ENCODE measurements around the gene SAMD11. TPM values are rescaled to one million over a fixed set of nuclear protein-coding genes. Genes with fewer than 3 reads are reported as not detected.

The SAMD11 gene
- total RNA-seq, 1 experiment from 2014 or later: 11.5 TPM

DNA sequence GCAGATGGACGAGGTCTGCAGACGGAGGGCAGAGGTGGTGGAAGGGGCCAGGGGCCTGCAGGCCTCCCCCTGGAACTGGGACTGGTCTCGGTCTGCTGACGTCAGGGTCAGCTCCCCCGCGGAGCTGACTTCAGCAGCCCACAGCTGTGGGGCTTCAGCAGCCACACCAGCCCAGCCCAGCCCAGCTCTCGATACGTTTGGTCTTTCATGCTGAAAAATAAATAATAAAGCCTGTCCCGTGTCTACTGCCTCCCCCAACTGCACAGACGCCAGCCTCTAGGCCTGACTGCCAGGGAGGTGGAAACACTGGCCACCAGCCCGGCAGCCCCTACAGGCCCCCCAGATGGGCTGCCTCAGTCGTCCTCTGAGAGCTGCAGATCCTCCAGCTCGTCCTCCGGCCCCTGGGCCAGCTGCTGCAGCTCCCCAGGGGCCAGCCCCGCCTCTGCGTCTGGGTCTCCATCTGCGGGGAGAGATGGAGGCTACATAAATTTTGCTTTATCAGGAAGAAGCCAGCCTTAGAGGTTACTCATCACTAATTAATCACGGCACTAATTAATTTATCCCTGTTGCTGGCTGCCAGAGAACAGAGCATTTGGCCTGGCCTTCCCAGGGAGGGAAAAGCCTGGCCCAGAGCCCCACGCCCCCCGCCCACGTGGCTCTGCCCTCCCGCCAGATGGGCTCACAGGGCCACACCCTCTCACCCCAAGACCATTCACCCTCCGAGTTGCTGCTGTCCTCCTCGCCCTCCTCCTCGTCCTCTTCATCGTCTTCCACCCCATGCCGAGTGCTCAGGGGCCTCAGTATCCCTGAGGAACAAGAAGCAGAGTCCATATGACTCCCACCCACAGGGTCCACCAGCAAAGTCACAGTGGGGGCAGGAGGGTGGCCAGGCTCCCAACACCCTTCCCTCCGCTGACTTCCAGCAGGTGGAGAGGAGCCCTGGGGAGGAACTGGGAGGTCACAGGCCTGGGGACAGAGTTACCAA is 20.9 kb downstream of the SAMD11 start:
- Histone ChIP-seq H3K36me3 (ENCODE audit: control insufficient read depth in 1 of 2, insufficient read depth in 2 of 2, low read length in 2 of 2) (peaks cover 17 to 38% of the 10 kb centered on the region in 2 experiments; a peak in 3 of 4 replicates), H3K4me3 (replicated peaks in 1 of 2; ENCODE audit: low read depth in 1 of 2, low read length in 2 of 2) (no peak overlapping the region), H3K4me2 (ENCODE audit: low read length) (no peak overlapping the region), H3K9me3 (ENCODE audit: control insufficient read depth in 1 of 2, insufficient read depth in 1 of 2, low read depth in 1 of 2, low read length in 2 of 2) (no peaks in the 10 kb centered on the region), H3K27me3 (ENCODE audit: insufficient read depth, low read length) (peaks cover 6% of the 10 kb centered on the region; the same call in 1 of the 2 replicates), H3K27ac (ENCODE audit: low read depth, low read length) (no peak overlapping the region), H3K4me1 (ENCODE audit: control insufficient read depth in 1 of 2, insufficient read depth in 2 of 2, low read length in 2 of 2) (peaks cover 31 to 41% of the 10 kb centered on the region in 2 experiments), H3K9ac (ENCODE audit: low read length) (no peak overlapping the region), H3K9me2 (ENCODE audit: insufficient read depth) (no peaks in the 10 kb centered on the region), H2AFZ (ENCODE audit: low read depth, low read length, poor library complexity, severe bottlenecking) (no peak overlapping the region), H3K79me2 (ENCODE audit: insufficient read depth, low read length) (peaks cover 5% of the 10 kb centered on the region; the same call in 1 of the 2 replicates), H4K20me1 (ENCODE audit: insufficient read depth) (no peaks in the 10 kb centered on the region)
- ChIA-PET RAD21 (ENCODE audit: low non-redundant PET in 1 of 2, low total read pairs in 2 of 2, uncharacterized antibody in 2 of 2, unreplicated experiment in 2 of 2) (no interaction called here), CTCF (no interaction called here), POLR2A (no interaction called here)
- no peak for DNase-seq (ENCODE audit: low read depth, low spot score)
- TF ChIP-seq ZFX (IDR thresholded peaks at IDR 0.05) (no peak), SIN3A (IDR thresholded peaks at IDR 0.05; ENCODE audit: low read depth) (no peak), CBX3 (IDR thresholded peaks at IDR 0.05; ENCODE audit: low read depth) (no peak), FOSL1 (IDR thresholded peaks at IDR 0.05; ENCODE audit: low read depth) (no peak), EZH2phosphoT487 (IDR thresholded peaks at IDR 0.05; ENCODE audit: borderline replicate concordance) (no peak), POLR2AphosphoS5 (IDR thresholded peaks at IDR 0.05; ENCODE audit: low read depth, low read length) (no peak), JUND (IDR thresholded peaks at IDR 0.05) (no peak), ELF1 (IDR thresholded peaks at IDR 0.05; ENCODE audit: borderline replicate concordance, low read depth) (no peak), YY1 (IDR thresholded peaks at IDR 0.05; ENCODE audit: extremely low read depth, insufficient replicate concordance, low read depth, low read length) (no peak), TCF7L2 (IDR thresholded peaks at IDR 0.05; ENCODE audit: borderline replicate concordance, extremely low read depth, insufficient read depth, insufficient read length) (no peak), RAD21 (IDR thresholded peaks at IDR 0.05; ENCODE audit: low read depth) (no peak), CEBPB (IDR thresholded peaks at IDR 0.05; ENCODE audit: low read depth) (no peak), EGR1 (IDR thresholded peaks at IDR 0.05; ENCODE audit: low read depth) (no peak)
- TF ChIP-seq, protein P1, sequence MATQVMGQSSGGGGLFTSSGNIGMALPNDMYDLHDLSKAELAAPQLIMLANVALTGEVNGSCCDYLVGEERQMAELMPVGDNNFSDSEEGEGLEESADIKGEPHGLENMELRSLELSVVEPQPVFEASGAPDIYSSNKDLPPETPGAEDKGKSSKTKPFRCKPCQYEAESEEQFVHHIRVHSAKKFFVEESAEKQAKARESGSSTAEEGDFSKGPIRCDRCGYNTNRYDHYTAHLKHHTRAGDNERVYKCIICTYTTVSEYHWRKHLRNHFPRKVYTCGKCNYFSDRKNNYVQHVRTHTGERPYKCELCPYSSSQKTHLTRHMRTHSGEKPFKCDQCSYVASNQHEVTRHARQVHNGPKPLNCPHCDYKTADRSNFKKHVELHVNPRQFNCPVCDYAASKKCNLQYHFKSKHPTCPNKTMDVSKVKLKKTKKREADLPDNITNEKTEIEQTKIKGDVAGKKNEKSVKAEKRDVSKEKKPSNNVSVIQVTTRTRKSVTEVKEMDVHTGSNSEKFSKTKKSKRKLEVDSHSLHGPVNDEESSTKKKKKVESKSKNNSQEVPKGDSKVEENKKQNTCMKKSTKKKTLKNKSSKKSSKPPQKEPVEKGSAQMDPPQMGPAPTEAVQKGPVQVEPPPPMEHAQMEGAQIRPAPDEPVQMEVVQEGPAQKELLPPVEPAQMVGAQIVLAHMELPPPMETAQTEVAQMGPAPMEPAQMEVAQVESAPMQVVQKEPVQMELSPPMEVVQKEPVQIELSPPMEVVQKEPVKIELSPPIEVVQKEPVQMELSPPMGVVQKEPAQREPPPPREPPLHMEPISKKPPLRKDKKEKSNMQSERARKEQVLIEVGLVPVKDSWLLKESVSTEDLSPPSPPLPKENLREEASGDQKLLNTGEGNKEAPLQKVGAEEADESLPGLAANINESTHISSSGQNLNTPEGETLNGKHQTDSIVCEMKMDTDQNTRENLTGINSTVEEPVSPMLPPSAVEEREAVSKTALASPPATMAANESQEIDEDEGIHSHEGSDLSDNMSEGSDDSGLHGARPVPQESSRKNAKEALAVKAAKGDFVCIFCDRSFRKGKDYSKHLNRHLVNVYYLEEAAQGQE (IDR thresholded peaks at IDR 0.05; ENCODE audit: low read depth): no peak
- TF ChIP-seq, protein P2, sequence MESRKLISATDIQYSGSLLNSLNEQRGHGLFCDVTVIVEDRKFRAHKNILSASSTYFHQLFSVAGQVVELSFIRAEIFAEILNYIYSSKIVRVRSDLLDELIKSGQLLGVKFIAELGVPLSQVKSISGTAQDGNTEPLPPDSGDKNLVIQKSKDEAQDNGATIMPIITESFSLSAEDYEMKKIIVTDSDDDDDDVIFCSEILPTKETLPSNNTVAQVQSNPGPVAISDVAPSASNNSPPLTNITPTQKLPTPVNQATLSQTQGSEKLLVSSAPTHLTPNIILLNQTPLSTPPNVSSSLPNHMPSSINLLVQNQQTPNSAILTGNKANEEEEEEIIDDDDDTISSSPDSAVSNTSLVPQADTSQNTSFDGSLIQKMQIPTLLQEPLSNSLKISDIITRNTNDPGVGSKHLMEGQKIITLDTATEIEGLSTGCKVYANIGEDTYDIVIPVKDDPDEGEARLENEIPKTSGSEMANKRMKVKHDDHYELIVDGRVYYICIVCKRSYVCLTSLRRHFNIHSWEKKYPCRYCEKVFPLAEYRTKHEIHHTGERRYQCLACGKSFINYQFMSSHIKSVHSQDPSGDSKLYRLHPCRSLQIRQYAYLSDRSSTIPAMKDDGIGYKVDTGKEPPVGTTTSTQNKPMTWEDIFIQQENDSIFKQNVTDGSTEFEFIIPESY (IDR thresholded peaks at IDR 0.05; ENCODE audit: extremely low read depth, insufficient replicate concordance, low read length): no peak
- TF ChIP-seq, protein P3, sequence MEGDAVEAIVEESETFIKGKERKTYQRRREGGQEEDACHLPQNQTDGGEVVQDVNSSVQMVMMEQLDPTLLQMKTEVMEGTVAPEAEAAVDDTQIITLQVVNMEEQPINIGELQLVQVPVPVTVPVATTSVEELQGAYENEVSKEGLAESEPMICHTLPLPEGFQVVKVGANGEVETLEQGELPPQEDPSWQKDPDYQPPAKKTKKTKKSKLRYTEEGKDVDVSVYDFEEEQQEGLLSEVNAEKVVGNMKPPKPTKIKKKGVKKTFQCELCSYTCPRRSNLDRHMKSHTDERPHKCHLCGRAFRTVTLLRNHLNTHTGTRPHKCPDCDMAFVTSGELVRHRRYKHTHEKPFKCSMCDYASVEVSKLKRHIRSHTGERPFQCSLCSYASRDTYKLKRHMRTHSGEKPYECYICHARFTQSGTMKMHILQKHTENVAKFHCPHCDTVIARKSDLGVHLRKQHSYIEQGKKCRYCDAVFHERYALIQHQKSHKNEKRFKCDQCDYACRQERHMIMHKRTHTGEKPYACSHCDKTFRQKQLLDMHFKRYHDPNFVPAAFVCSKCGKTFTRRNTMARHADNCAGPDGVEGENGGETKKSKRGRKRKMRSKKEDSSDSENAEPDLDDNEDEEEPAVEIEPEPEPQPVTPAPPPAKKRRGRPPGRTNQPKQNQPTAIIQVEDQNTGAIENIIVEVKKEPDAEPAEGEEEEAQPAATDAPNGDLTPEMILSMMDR (IDR thresholded peaks at IDR 0.05 in 2 of 3, conservative IDR thresholded peaks at IDR 0.05 in 1 of 3; ENCODE audit: borderline replicate concordance in 1 of 3, insufficient read depth in 1 of 3, low read depth in 2 of 3, low read length in 2 of 3): no peak
- TF ChIP-seq, protein P4, sequence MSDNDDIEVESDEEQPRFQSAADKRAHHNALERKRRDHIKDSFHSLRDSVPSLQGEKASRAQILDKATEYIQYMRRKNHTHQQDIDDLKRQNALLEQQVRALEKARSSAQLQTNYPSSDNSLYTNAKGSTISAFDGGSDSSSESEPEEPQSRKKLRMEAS (IDR thresholded peaks at IDR 0.05): no peak
- TF ChIP-seq, protein P5, sequence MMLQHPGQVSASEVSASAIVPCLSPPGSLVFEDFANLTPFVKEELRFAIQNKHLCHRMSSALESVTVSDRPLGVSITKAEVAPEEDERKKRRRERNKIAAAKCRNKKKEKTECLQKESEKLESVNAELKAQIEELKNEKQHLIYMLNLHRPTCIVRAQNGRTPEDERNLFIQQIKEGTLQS (IDR thresholded peaks at IDR 0.05): no peak
- TSS peak; percentile 77 for BruUV-seq (replicated peaks)
- intact Hi-C loops (cut with micrococcal nuclease): no loop called here
- no peak for ATAC-seq
